SU-DHL-6 (cell line): ENCODE data around the gene GSG1.

Experiments used
- H2AFZ ChIP-seq: fragments of 200-600 bp; sonication (generic); 2 replicates; pipeline ENCODE4 v1.6.1; 2014; ENCODE audit warnings: low read depth, mild to moderate bottlenecking, moderate library complexity, mixed read lengths, antibody characterized with exemption, low read length; ENCODE audit not compliant: severe bottlenecking
- H3F3A ChIP-seq: fragments of 200-600 bp; shearing (Covaris generic); 2 replicates; pipeline ENCODE4 v1.6.0; 2016; ENCODE audit warnings: antibody characterized with exemption, mild to moderate bottlenecking; ENCODE audit not compliant: insufficient read depth
- H3K27ac ChIP-seq: fragments of 200-600 bp; sonication (generic); 2 replicates; pipeline ENCODE4 v1.5.1; 2016; ENCODE audit warnings: low read depth, mild to moderate bottlenecking, low read length, moderate library complexity, mixed read lengths
- H3K27me3 ChIP-seq: fragments of 200-600 bp; sonication (generic), shearing (Covaris generic); 2 replicates; pipeline ENCODE4 v1.6.0; 2014; ENCODE audit warnings: mild to moderate bottlenecking, low read length
- H3K36me3 ChIP-seq: fragments of 200-600 bp; sonication (generic); 2 replicates; pipeline ENCODE4 v1.6.1; 2014; ENCODE audit warnings: mild to moderate bottlenecking, low read length, mixed read lengths
- H3K4me2 ChIP-seq: fragments of 300-600, 200-600 bp; shearing (Covaris generic), sonication (generic); 2 replicates; pipeline ENCODE4 v1.6.0; 2014; ENCODE audit warnings: low read length, low read depth, mild to moderate bottlenecking; ENCODE audit not compliant: poor library complexity, severe bottlenecking
- H3K4me3 ChIP-seq: fragments of 200-600 bp; sonication (generic); 2 replicates; pipeline ENCODE4 v1.5.1; 2014; ENCODE audit warnings: antibody characterized with exemption, low read length, mild to moderate bottlenecking, mixed read lengths; ENCODE audit not compliant: insufficient read depth, poor library complexity, severe bottlenecking
- H3K79me2 ChIP-seq: fragments of 200-600 bp; sonication (generic); 2 replicates; pipeline ENCODE4 v1.6.1; 2014; ENCODE audit warnings: mild to moderate bottlenecking, low read length, moderate library complexity; ENCODE audit not compliant: insufficient read depth
- H3K9ac ChIP-seq: fragments of 200-600 bp; sonication (generic); 2 replicates; pipeline ENCODE4 v1.7.0; 2014; ENCODE audit warnings: mild to moderate bottlenecking, low read length
- H3K9me2 ChIP-seq: fragments of 200-600 bp; sonication (generic); replicated peaks from 2 replicates; pipeline ENCODE4 v1.6.1; 2014; ENCODE audit warnings: low read length; ENCODE audit not compliant: insufficient read depth
- H3K9me3 ChIP-seq: fragments of 200-600 bp; sonication (generic); 2 replicates; pipeline ENCODE4 v1.6.1; 2014; ENCODE audit warnings: low read length, mixed read lengths; ENCODE audit not compliant: insufficient read depth
- H4K20me1 ChIP-seq: fragments of 200-600 bp; sonication (generic); 2 replicates; pipeline ENCODE4 v1.6.1; 2014; ENCODE audit warnings: low read depth, mild to moderate bottlenecking, antibody characterized with exemption, low read length, moderate library complexity, mixed read lengths
- EZH2phosphoT487 ChIP-seq: fragments of 200-600 bp; sonication (generic), shearing (Covaris generic); conservative IDR thresholded peaks from 2 replicates; pipeline ENCODE4 v1.6.1; 2018; ENCODE audit warnings: mild to moderate bottlenecking, antibody characterized with exemption, low read length, moderate library complexity, mixed read lengths
- TF ChIP-seq, protein P1 (sequence below): fragments of 200-600 bp; sonication (generic); IDR thresholded peaks from one replicate; pipeline ENCODE4 v1.5.1; 2017; ENCODE audit warnings: antibody characterized with exemption, mild to moderate bottlenecking, low read length, moderate library complexity; ENCODE audit not compliant: insufficient read depth, poor library complexity, severe bottlenecking

The GSG1 gene

DNA sequence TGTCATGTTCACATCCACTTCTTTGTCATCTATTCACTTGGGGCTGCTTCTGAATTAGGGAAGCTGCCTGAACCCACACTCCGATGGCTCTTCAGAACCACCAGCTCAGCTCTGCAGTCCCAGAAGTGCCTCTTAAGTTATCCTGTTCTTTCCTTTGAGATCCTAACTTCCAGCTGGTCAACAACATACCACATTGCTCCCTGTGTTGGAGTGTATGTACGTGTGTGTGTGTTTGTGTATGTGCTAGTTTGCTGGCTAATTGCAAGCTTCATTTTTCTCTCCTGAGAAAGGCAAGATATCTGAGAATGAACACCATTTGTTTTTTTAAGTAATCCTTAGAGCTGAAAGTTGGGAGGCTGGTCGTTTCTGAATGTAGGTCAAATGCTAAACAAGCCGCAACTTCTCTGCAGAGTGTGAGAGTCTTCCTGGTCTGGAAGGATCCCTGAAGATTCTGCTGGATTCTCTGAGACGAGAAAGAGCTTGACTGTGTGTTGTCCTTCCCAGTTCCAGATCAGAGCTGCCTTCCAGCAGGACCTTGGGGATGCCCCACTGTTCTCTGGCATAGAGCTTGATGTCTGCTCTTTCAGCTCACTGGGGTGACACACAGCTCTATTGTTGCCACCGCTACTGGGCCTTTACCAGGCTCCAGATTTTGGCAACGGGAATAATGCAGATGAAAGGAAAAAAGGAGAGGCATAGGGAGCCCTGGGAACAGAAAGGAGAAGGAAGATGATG is 839 bp downstream of the GSG1 start:
- H3F3A ChIP-seq, result no peaks in the 10 kb centered on the region
- H3K9me3 ChIP-seq, result no peaks in the 10 kb centered on the region
- TF ChIP-seq EZH2phosphoT487, result no peak
- TF ChIP-seq, protein P1, sequence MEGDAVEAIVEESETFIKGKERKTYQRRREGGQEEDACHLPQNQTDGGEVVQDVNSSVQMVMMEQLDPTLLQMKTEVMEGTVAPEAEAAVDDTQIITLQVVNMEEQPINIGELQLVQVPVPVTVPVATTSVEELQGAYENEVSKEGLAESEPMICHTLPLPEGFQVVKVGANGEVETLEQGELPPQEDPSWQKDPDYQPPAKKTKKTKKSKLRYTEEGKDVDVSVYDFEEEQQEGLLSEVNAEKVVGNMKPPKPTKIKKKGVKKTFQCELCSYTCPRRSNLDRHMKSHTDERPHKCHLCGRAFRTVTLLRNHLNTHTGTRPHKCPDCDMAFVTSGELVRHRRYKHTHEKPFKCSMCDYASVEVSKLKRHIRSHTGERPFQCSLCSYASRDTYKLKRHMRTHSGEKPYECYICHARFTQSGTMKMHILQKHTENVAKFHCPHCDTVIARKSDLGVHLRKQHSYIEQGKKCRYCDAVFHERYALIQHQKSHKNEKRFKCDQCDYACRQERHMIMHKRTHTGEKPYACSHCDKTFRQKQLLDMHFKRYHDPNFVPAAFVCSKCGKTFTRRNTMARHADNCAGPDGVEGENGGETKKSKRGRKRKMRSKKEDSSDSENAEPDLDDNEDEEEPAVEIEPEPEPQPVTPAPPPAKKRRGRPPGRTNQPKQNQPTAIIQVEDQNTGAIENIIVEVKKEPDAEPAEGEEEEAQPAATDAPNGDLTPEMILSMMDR, result no peak
- H3K27me3 ChIP-seq, result no peaks in the 10 kb centered on the region
- H2AFZ ChIP-seq, result no peak overlapping the region
- no peaks in the 10 kb centered on the region for H3K79me2 ChIP-seq
- no peak overlapping the region for H3K4me2 ChIP-seq
- H3K9me2 ChIP-seq, result no peaks in the 10 kb centered on the region
- no peak overlapping the region for H3K27ac ChIP-seq
- no peaks in the 10 kb centered on the region for H4K20me1 ChIP-seq
- no peaks in the 10 kb centered on the region for H3K36me3 ChIP-seq
- no peak overlapping the region for H3K9ac ChIP-seq
- H3K4me3 ChIP-seq, result no peak overlapping the region

DNA sequence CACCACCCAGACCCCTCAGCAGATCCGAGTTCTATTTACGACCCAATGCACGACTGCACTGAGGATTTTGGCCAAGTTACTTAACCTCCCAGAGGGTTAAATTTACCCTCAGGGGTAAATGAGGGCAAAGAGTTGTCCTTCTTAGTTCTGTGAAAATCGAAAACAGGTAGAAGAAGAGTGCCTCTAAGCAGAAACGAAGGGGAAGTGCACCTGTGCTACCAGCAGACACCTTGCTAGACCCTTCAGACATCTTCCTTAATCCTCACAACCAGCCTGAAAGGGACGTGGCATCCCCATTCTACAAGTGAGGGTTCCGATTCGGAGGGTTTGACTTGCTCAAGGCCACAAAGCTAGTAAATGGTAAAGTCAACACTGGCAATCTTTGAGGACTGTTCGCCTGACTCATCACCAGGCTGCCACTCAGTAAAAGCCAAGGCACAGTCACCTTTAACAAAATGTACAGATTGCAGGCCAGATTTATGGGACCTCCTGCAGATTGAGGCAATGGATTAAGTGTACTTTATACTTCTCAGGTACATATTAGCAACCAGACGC is 1.6 kb downstream of the GSG1 start:
- no peaks in the 10 kb centered on the region for H3K79me2 ChIP-seq
- no peak overlapping the region for H3K4me2 ChIP-seq
- no peaks in the 10 kb centered on the region for H4K20me1 ChIP-seq
- H3K27ac ChIP-seq, result no peak overlapping the region
- no peaks in the 10 kb centered on the region for H3K36me3 ChIP-seq
- H3K9ac ChIP-seq, result no peak overlapping the region
- H3F3A ChIP-seq, result no peaks in the 10 kb centered on the region
- H2AFZ ChIP-seq, result no peak overlapping the region
- no peaks in the 10 kb centered on the region for H3K9me3 ChIP-seq
- TF ChIP-seq, protein P1, result no peak
- TF ChIP-seq EZH2phosphoT487, result no peak
- H3K27me3 ChIP-seq, result no peaks in the 10 kb centered on the region
- H3K4me3 ChIP-seq, result no peak overlapping the region
- H3K9me2 ChIP-seq, result no peaks in the 10 kb centered on the region

DNA sequence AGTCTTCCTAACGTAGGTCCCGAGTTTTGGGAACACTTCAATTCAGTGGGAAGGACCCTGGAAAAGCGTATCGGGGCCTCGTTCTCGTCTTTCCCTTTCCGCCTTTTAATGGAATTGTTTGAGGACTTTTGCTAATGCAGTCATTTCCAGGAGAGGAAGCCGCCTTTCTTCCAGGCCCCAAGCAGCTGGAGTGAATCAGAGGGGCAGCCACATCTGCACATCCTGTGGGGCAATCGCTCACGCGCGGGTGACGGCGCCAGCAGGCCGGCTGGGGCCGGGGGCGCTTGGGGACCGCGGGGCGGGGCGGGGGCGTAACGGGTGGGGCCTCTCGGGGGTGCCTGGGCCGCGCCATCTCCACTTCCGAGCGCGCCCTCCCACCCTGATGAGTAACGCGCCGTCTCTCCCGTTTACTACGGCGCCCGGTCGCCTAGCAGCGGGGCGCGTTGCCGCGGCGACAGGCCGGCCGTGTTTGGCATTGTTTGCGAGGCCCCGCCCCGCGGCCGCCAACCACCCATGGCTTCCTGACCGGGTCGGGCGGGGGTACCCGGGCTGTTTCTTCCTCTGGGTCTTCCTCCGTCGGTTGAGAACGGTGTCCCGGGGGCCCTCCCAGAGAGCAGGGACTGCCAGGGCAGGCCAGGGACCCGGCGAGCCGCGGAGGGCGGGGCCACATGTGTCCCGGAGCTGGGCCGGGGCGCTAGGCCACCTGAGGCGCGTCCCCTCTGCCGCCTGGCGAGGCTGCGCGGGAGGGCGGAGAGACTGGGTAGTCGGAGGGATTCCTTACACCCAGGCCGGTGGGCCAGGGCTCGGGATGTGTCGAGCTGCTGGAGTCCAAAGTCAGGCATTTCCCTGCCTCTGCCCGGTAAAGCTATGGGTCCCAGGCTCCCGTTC is 2.3 kb downstream of the GSG1 start:
- Histone ChIP-seq H2AFZ (peak overlapping the region; percentile 19), H3K79me2 (no peaks in the 10 kb centered on the region), H4K20me1 (no peaks in the 10 kb centered on the region), H3K9me3 (no peaks in the 10 kb centered on the region), H3K36me3 (no peaks in the 10 kb centered on the region), H3K27me3 (no peaks in the 10 kb centered on the region), H3F3A (no peaks in the 10 kb centered on the region), H3K4me3 (no peak overlapping the region), H3K4me2 (peak overlapping the region; percentile 44), H3K9me2 (no peaks in the 10 kb centered on the region), H3K27ac (no peak overlapping the region), H3K9ac (no peak overlapping the region)
- no peak for TF ChIP-seq EZH2phosphoT487
- TF ChIP-seq, protein P1, result no peak
